ENCODE data around the gene RALGAPA2.

- TF ChIP-seq, protein P1, sequence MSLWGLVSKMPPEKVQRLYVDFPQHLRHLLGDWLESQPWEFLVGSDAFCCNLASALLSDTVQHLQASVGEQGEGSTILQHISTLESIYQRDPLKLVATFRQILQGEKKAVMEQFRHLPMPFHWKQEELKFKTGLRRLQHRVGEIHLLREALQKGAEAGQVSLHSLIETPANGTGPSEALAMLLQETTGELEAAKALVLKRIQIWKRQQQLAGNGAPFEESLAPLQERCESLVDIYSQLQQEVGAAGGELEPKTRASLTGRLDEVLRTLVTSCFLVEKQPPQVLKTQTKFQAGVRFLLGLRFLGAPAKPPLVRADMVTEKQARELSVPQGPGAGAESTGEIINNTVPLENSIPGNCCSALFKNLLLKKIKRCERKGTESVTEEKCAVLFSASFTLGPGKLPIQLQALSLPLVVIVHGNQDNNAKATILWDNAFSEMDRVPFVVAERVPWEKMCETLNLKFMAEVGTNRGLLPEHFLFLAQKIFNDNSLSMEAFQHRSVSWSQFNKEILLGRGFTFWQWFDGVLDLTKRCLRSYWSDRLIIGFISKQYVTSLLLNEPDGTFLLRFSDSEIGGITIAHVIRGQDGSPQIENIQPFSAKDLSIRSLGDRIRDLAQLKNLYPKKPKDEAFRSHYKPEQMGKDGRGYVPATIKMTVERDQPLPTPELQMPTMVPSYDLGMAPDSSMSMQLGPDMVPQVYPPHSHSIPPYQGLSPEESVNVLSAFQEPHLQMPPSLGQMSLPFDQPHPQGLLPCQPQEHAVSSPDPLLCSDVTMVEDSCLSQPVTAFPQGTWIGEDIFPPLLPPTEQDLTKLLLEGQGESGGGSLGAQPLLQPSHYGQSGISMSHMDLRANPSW (CRISPR knock-in tag; conservative IDR thresholded peaks at IDR 0.05; ENCODE audit: low read depth): no peak
- TF ChIP-seq, protein P2, sequence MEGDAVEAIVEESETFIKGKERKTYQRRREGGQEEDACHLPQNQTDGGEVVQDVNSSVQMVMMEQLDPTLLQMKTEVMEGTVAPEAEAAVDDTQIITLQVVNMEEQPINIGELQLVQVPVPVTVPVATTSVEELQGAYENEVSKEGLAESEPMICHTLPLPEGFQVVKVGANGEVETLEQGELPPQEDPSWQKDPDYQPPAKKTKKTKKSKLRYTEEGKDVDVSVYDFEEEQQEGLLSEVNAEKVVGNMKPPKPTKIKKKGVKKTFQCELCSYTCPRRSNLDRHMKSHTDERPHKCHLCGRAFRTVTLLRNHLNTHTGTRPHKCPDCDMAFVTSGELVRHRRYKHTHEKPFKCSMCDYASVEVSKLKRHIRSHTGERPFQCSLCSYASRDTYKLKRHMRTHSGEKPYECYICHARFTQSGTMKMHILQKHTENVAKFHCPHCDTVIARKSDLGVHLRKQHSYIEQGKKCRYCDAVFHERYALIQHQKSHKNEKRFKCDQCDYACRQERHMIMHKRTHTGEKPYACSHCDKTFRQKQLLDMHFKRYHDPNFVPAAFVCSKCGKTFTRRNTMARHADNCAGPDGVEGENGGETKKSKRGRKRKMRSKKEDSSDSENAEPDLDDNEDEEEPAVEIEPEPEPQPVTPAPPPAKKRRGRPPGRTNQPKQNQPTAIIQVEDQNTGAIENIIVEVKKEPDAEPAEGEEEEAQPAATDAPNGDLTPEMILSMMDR (IDR thresholded peaks at IDR 0.05): no peak
- TF ChIP-seq MXD4 (CRISPR knock-in tag; IDR thresholded peaks at IDR 0.05; ENCODE audit: borderline replicate concordance) (no peak), ARID4B (CRISPR knock-in tag; IDR thresholded peaks at IDR 0.05; ENCODE audit: borderline replicate concordance) (no peak), NR1H2 (CRISPR knock-in tag; IDR thresholded peaks at IDR 0.05) (no peak), SP1 (CRISPR knock-in tag; conservative IDR thresholded peaks at IDR 0.05) (no peak), FOXP1 (CRISPR knock-in tag; IDR thresholded peaks at IDR 0.05; ENCODE audit: borderline replicate concordance) (no peak), CREB1 (CRISPR knock-in tag; IDR thresholded peaks at IDR 0.05) (no peak), ATF3 (CRISPR knock-in tag; conservative IDR thresholded peaks at IDR 0.05) (no peak), TEAD4 (CRISPR knock-in tag; IDR thresholded peaks at IDR 0.05) (no peak), USF2 (CRISPR knock-in tag; IDR thresholded peaks at IDR 0.05) (no peak)
- TF ChIP-seq, protein P3, sequence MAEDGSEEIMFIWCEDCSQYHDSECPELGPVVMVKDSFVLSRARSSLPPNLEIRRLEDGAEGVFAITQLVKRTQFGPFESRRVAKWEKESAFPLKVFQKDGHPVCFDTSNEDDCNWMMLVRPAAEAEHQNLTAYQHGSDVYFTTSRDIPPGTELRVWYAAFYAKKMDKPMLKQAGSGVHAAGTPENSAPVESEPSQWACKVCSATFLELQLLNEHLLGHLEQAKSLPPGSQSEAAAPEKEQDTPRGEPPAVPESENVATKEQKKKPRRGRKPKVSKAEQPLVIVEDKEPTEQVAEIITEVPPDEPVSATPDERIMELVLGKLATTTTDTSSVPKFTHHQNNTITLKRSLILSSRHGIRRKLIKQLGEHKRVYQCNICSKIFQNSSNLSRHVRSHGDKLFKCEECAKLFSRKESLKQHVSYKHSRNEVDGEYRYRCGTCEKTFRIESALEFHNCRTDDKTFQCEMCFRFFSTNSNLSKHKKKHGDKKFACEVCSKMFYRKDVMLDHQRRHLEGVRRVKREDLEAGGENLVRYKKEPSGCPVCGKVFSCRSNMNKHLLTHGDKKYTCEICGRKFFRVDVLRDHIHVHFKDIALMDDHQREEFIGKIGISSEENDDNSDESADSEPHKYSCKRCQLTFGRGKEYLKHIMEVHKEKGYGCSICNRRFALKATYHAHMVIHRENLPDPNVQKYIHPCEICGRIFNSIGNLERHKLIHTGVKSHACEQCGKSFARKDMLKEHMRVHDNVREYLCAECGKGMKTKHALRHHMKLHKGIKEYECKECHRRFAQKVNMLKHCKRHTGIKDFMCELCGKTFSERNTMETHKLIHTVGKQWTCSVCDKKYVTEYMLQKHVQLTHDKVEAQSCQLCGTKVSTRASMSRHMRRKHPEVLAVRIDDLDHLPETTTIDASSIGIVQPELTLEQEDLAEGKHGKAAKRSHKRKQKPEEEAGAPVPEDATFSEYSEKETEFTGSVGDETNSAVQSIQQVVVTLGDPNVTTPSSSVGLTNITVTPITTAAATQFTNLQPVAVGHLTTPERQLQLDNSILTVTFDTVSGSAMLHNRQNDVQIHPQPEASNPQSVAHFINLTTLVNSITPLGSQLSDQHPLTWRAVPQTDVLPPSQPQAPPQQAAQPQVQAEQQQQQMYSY (CRISPR knock-in tag; IDR thresholded peaks at IDR 0.05): no peak
Measured at GRCh38 chr20:20454850-20455627, 257.4 kb downstream of the RALGAPA2 start.
